Glomerular endothelial cell (primary cell): ENCODE data around the gene AP3B1. TPM values are rescaled to one million over a fixed set of nuclear protein-coding genes. Genes with fewer than 3 reads are reported as not detected.
"Not testable (repeated sequence)": the region's sequence is repeated elsewhere in the genome, so short reads cannot be mapped to it uniquely, and the experiment has no call there.

ENCODE experiments used
- DNase-seq: peaks from one replicate; pipeline ENCODE4 v3.0.0-alpha.2; 2011; ENCODE audit warnings: low read depth, low spot score; ENCODE audit errors: extremely low read depth
- total RNA-seq: library from RNA; depleted of rRNA; stranded (reverse); fragments of >200 nt; gene quantifications from 2 replicates; pipeline ENCODE4 v1.2.3, GENCODE V29; 2015

Gene AP3B1
- total RNA-seq, 1 donor from 2014 or later = 44.5 TPM

DNA sequence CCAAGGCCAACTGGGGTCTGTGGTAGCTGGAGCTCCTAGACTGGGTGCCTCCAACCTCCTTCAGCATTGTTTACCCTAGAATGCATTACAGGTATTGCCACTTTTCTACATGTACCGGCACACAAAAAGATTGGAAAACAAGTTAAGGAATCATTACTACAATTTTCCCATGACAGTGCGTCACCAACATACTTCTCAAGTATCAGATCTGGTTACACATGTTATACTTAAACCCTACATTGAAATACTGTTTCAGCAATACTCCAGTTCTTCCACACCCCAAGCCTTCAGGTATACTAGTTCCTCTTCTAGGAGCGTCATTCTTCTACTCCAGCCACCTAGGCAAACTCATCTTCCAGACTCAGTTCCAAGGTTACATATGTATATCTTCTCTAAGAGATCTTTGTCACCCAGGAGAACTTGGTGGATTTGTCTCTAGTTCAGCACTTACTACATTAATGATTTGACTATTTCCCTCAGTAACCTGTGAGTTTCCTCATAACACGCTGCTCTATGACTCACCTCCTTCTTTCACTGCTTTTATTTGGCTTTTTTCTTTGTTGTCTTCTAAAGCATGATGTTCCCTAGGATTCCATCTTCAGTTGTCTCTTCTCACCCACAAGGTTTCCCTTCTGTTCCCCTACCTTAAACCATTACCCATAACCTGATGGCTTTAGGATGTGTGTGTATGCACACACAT, 217.0 kb downstream of the AP3B1 start:
- DNase-seq = no peak

DNA sequence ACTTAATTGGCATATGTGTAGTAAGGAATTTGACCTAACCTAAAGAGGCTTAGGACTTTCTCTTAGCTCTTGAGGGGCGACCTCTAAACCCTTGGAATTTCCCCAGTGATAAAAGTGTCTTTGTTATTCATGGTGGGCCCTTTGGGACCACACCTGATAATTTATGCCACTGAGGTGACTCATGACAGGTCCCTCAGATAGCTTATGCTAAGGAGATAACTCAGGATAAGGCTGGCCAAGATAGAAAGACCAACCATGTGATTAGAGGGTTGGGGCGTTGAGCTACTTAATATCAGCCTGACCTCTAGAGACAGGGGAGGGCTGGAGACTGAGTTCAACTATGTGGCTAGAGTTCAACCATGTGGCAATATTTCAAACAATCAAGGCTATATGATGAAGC, 218.1 kb downstream of the AP3B1 start:
- no peak for DNase-seq

DNA sequence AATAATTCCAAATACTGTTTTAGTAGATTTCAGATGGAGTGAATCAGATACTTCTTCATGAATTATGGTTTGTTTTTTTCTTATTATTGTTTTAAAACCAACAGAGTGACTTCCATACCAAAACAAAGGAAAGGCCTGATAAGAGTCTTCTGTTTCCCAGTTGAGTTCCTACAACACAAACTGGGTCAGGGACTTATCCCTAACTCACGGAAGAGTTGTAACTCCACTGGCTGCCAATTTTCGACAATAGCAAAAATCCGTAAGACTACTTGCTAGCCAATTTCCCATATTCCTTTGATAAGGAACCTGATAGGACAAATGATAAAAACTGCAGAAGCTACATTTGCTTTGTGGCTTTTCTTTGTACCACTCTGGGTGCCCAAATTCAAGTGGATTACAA, 219.2 kb downstream of the AP3B1 start:
- no peak for DNase-seq

DNA sequence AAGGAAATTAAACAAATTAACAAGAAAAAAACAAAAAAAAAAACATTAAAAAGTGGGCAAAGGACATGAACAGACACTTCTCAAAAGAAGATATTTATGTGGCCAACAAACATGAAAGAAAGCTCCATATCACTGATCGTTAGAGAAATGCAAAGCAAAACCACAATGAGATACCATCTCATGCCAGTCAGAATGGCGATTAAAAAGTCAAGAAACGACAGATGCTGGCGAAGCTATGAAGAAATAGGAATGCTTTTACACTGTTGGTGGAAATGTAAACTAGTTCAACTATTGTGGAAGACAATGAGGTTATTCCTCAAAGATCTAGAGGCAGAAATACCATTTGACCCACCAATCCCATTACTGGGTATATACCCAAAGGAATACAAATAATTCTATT, 223.8 kb downstream of the AP3B1 start:
- DNase-seq = not testable (repeated sequence)

DNA sequence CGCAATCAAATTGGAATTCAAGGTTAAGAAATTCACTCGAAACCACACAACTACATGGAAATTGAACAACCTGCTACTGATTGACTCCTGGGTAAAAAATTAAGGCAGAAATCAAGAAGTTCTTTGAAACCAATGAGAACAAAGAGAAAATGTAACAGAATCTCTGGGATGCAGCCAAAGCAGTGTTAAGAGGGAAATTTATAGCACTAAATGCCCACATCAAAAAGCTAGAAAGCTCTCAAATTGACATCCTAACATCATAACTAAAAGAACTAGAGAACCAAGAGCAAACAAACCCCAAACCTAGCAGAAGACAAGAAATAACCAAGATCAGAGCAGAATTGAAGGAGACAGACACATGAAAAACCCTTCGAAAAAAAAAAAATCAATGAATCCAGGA, 226.9 kb downstream of the AP3B1 start:
- not testable (repeated sequence) for DNase-seq

DNA sequence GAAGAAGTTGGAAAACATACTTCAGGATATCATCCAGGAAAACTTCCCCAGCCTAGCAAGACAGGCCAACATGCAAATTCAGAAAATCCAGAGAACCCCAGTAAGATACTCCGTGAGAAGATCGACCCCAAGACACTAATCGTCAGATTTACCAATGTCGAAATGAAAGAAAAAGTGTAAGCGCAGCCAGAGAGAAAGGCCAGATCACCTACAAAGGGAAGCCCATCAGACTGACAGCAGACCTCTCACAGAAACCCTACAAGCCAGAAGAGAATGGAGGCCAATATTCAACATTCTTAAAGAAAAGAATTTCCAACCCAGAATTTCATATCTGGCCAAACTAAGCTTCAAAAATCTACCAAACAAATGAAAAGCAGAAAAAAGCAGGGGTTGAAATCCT, 227.8 kb downstream of the AP3B1 start:
- DNase-seq = not testable (repeated sequence)

DNA sequence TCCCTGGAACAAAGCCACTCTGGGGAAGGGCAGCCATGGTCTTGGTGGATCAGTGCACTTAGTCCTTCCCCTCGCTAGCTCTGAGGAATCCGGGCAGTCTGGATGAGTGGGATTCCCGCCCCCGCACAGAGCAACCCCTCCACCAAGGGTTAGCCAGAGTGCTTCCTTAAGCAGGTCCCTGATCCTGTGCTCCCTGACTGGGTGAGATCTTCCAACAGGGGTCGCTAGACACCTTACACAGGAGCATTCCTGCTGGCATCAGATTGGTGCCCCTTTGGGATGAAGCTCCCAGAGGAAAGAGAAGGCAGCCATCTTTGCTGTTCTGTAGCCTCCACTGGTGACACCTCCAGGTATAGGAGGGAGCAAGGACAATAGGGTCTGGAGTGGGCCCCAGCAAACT, 228.8 kb downstream of the AP3B1 start:
- no peak for DNase-seq

DNA sequence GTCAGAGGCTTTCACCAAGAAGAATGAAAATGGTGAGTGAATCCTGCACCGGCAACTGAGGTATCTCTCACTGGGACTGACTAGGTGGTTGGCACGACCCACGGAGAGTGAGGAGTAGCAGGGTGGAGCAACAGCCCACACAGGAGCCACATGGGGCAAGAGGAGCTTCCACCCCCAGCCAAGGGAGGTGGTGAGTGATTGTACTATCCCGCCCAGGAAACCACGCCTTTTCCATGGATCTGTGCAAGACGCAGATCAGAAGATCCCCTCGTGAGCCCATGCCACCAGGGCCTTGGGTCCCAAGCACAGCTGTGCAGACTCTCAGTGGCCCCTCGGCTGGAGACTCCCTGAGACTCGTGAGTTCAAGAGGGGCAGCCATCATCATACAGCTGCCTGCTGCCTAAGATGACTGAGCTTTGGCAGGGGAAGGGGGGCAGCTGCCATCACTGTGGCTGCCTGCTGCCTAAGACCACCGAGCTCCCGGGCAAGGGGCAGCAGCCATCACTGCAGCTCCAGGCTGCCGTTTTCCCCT, 229.5 kb downstream of the AP3B1 start:
- no peak for DNase-seq

DNA sequence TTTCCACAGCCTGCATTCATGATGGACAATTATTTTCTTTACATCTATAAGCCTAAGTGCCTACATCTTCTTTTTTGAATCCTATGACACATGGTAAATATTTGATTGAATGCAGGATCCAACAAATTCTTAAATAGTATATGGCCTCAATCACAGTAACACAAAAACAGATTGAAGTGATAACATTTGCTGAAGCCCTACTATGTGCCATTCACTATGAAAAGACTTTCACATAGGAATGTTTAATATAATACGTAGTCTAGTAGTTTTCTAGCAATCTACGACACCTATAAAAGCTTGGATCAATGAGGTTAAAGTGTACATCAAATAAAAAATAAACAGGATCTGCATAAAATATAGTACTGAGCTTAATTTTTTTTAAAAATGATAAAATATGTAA, 231.0 kb downstream of the AP3B1 start:
- DNase-seq = no peak

DNA sequence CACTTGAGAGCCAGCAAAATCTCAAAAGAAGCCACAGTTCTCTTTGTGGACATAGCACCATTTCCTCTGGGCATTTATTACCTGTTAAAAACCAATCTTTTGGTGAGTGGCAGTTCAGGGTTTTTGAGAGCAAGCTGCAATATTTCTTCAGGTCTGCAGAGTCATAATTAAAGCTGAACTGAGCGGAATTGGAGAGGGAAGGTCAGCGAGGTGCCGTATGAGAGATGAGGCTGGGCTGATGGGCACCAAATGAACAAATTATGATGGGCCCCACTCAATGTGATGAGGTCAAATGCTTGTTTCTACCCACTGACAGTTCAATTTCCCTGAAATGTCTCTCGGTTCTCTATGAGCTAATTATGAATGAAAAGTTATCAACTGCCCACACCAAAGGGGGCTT, 231.9 kb downstream of the AP3B1 start:
- no peak for DNase-seq

DNA sequence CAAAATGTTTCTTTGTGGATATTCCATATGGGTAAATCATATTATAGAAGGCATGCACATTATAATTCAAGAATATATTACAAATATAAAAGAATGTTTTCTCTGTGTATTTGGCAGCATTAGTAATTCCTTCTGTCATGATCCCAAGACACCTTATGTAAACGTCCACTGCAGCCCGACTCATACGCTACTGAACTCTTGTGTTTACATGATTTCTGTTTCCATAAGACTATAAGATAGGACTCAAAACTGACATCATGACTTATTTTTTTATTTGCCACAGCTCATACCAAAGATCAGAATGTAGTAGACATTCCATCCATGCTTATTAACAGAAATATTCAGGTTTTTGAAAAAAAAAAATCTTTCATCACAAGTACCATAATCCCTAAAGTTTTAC, 234.1 kb downstream of the AP3B1 start:
- no peak for DNase-seq

DNA sequence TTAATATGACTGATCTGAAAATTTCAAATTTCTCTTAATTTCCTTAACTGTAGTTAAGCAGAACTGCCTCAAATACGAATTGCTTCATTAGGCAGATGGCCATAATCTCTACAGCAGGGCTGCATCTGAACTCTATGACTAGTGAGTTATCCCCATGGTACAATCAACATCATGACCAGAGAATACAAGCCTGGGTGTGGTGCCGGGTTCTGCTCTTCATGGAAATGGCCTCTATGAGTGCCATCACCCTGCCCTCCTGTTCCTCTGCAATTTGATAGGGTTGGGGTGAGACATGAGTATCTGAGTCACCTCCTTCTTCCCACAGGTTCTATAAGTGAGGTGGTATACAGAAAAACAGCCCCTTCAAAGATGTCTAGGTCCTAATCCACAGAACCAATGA, 235.9 kb downstream of the AP3B1 start:
- no peak for DNase-seq

DNA sequence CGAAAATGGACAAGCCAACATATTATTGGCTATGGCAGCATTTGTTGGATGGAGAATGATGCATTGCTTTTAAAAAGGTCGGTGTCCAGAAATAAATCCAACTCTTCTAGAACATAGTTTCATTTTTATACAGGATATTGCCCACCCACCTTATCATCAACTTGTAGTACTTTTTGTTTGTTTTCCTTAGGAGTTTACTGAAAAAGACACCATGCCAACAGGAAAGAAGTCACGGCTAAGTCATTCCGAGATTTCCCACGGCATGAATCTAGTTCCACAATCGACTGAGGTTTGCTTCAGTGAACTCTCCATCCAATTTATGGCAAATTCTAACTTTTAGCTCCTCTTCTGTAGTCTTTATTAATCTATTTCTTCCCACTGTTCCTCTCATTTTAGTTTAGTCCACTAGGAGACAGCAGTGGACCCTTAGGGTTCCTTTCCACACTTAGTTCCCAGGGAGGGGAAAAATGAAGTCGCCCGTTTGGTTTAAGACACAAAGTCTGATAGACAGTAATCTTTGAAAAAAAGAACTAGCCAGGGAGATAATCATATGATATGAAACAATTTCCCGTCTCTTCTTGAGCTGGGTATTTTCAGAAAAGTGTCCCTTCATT, 237.5 kb downstream of the AP3B1 start:
- no peak for DNase-seq

DNA sequence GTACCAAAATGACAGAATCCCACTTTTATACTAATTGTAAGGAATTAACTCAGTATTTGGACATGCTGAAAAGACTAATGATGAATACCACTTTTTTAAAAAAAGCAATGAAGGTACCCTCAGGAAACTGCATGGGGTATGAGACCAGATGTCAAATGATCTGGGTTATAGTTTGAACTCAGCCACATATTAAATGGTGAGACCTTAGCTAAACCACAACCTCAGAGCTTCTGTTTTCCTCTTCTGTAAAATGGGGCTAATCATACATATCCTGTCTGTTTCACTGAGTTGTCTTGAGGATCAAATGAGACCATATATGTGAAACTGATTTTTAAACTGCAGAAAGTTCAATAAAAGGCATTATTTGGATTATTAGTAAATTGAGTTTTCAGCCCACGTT, 238.4 kb downstream of the AP3B1 start:
- DNase-seq = no peak

DNA sequence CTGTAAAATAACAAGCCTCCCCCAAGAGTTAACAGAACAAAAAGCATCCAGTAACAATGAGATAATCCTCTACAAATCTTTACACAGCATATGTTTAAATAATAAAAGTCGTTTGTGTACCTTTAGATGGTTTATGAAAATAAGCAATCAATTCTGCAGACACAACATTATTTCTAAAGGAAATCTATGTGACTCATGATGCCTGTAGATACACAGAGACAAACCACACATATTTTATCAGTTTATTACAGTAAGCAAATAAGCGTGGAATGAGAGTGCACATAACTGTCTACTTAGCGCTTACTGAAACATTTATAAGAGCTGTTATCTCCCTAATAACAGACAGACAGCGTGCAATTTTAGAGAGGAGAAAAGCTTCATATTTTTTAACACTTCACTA, 243.6 kb downstream of the AP3B1 start:
- no peak for DNase-seq

DNA sequence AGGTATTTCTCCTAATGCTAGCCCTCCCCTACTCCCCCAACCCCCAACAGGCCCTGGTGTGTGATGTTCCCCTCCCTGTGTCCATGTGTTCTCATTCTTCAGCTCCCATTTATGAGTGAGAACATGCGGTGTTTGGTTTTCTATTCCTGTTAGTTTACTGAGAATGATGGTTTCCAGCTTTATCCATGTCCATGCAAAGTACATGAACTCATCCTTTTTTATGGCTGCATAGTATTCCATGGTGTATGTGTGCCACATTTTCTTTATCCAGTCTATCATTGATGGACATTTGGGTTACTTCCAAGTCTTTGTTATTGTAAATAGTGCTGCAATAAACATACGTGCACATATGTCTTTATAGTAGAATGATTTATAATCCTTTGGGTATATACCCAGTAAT, 247.7 kb downstream of the AP3B1 start:
- DNase-seq = not testable (repeated sequence)

DNA sequence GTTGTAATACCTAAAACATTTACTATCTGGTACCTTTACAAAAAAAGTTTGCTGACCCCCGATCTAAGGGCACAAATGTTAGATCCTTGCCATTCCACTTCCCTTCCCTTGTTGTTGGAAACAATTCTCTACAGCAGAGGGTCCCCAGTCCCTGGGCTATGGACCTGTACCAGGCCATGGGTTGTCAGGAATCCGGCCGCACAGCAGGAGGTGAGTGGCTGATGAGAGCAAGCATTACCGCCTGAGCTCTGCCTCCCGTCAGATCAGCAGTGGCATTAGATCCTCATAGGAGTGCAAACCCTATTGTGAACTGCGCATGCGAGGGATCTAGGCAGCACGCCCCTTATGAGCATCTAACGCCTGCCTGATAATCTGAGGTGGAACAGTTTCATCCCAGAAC, 248.5 kb downstream of the AP3B1 start:
- no peak for DNase-seq

DNA sequence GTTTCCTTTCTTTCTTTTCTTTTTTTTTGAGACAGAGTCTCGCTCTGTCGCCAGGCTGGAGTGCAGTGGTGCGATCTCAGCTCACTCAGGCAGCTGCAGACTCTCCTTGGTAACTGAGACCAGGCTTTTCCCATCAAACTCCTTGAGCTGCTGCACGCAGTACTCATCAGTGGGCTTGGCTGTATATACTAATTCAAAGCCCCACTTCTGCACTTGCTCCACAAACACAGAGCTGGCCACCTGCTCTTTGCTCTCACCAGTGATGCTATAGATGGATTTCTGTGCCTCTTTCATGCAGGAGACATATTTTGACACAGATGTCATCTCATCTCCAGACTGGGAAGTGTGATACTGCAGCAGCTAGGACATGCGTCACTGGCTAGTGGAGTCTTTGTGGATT, 252.7 kb downstream of the AP3B1 start:
- DNase-seq = no peak

DNA sequence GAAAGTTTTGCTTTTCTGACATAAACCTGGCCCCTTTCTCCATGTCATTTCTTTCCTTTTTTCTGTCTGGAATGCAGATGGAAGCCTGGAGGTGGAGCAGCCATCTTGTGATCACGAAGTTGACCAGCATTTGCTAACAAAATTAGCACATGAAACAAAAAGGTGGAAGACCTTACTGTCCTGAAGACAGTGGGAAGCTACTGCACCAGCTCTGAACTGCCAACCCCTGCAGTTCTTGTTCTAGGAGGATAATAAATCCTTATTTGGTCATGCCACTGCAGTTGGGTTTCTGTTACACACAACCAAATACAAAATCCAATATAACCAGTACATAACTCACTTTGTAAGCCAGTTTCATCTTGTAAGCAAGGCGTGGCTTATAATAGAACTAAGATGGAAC, 269.0 kb downstream of the AP3B1 start:
- no peak for DNase-seq

DNA sequence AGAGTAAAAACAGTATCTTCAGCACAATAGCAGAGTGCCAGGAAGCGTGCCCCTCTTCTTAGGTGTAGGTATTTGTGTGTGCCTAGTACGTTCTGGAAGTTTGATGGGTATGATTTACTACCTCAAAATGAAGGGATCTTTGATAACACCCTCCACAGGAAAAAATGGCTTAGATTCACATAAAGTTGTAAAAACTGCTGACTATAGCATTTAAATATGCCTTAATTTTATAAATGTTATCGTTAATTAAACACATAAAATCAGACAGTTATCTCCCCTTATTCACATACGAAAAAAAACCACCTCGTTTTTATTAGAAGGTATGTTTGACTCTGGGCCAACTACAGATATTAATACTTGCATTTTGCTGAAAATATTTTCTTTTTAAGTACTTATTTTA, 274.8 kb downstream of the AP3B1 start:
- no peak for DNase-seq

DNA sequence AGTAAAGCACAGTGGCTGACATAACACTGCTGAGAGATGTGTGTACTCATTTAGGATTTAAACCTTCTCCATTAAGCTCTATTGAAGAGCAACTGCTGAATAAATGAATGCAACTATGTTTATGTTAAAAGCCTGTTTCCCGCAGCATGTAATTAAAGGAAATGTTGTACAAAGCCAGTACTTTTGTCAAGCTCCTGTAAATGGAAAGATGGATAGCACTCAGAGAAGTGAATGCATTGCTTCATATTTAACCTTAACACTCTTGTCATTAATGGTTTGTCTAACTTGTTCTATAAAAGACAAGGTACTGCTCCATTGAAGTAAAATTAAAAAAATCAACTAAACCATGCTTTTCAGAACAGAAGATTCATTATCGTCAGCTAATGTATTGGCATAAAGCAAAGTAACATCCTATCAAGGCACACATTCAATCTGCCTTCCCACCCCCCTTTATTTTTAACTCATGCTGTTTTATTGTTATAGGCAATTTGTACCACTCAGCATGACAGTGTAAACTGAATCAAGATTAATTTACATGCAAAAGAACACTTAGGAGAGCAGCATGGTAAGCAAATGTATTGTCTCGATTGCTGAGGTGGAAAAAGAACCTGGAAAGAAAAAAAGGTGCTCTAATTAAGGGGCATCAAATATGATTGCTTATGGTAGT, 277.5 kb downstream of the AP3B1 start:
- DNase-seq = no peak

DNA sequence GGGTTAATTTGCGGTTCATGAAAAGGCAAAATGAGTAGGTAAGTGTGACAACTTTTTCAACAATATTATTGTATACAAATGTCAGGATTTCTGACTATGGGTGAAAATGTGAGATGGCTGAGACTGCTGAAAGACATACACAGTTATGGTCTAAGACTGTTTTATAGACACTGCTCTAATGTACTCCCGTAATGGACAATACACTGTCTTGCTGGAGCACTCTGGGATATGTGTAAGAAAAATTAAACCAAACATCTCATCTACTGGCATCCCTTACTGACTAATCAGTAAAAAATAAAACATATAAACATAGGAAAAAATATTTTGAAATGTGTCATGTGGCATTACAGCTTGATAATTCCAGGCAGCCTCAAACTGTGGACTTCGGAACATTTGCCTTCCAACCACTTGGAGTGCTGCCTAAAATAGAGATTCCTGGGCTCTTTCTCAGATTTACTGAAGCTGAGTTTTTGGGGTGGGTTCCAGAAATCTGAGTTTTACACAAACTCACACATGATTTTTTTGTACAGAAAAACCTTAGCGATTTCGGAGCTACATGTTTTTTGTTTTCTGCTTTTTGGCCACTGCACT, 284.5 kb downstream of the AP3B1 start:
- no peak for DNase-seq
